Duodenal mucosa (tissue), 2 donors: Measurements from ENCODE around the gene DUSP10.

Experiments used
- H3K27ac ChIP-seq: one replicate; pipeline ENCODE4 v1.7.0; 2013; ENCODE audit warnings: low read depth, low read length
- H3K27me3 ChIP-seq, 2 donors: one replicate each; pipeline ENCODE4 v1.7.0; 2013; ENCODE audit warnings: low read length in 2 of 2, control low read depth in 1 of 2; ENCODE audit not compliant: insufficient read depth in 2 of 2, control insufficient read depth in 1 of 2
- H3K36me3 ChIP-seq, 2 donors: one replicate each; pipeline ENCODE4 v1.7.0; 2013; ENCODE audit warnings: low read length in 2 of 2, control low read depth in 1 of 2; ENCODE audit not compliant: insufficient read depth in 2 of 2, control insufficient read depth in 1 of 2
- H3K4me1 ChIP-seq, 2 donors: one replicate each; pipeline ENCODE4 v1.7.0; 2013; ENCODE audit warnings: low read length in 2 of 2, control low read depth in 1 of 2; ENCODE audit not compliant: insufficient read depth in 2 of 2, control insufficient read depth in 1 of 2
- H3K4me3 ChIP-seq, 2 donors: one replicate each; pipeline ENCODE4 v1.7.0; 2013; ENCODE audit warnings: low read length in 2 of 2, low read depth in 1 of 2
- H3K9ac ChIP-seq, 2 donors: one replicate each; pipeline ENCODE4 v1.7.0; 2013; ENCODE audit warnings: low read length in 2 of 2, low read depth in 1 of 2
- H3K9me3 ChIP-seq, 2 donors: one replicate each; pipeline ENCODE4 v1.7.0; 2013; ENCODE audit warnings: low read length in 2 of 2, control low read depth in 1 of 2; ENCODE audit not compliant: control insufficient read depth in 1 of 2

Gene DUSP10

DNA sequence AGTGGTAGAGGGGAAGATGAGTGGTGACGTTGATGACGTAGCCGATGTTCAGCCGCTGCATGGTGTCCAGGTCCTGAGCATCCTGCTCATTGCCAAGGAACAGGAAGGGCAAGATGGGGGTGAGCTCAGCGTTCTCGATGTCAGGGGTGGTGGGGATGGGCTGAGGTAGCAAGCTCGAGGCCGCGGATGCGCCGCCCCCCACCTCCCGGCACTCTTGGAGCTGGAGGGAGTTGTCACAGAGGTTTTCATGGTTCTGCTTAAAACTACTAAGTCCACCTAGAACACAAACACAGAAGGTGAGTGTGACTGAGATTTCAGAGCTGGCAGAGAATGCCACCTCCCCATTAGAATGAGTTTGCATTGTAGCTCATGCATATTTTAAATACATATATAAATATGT lies 35.7 kb downstream of the DUSP10 start:
- Histone ChIP-seq H3K36me3 (peaks cover 4 to 5% of the 10 kb centered on the region in 2 donors), H3K27ac (no peak overlapping the region), H3K9me3 (no peaks in the 10 kb centered on the region), H3K4me1 (peaks cover 17 to 21% of the 10 kb centered on the region in 2 donors), H3K9ac (no peak overlapping the region), H3K4me3 (no peak overlapping the region), H3K27me3 (no peaks in the 10 kb centered on the region)

DNA sequence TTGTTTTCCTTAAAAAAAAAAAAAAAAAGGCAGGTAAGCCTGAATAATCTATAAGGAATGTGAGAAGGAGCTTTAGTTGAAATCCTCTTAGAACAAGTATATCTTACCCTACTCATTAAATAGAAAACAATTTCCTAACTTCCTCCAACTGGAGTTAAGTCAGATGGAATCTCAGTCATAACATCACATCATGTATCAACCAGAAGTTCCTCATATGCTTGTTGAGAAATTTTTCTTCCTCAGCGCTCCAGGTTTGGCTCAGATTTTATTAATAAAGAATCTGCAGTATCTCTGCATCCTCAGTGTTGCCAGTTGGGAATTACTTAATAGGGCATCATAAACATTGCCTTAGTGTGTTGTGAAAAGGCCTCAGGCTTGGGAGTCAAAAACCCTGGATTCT lies 37.6 kb downstream of the DUSP10 start:
- no peak overlapping the region for H3K27ac ChIP-seq
- no peak overlapping the region for H3K4me3 ChIP-seq
- no peaks in the 10 kb centered on the region for H3K9me3 ChIP-seq
- no peak overlapping the region for H3K9ac ChIP-seq
- peaks cover 4 to 11% of the 10 kb centered on the region in 2 donors for H3K4me1 ChIP-seq
- peaks cover 4 to 5% of the 10 kb centered on the region in 2 donors for H3K36me3 ChIP-seq
- no peaks in the 10 kb centered on the region for H3K27me3 ChIP-seq

DNA sequence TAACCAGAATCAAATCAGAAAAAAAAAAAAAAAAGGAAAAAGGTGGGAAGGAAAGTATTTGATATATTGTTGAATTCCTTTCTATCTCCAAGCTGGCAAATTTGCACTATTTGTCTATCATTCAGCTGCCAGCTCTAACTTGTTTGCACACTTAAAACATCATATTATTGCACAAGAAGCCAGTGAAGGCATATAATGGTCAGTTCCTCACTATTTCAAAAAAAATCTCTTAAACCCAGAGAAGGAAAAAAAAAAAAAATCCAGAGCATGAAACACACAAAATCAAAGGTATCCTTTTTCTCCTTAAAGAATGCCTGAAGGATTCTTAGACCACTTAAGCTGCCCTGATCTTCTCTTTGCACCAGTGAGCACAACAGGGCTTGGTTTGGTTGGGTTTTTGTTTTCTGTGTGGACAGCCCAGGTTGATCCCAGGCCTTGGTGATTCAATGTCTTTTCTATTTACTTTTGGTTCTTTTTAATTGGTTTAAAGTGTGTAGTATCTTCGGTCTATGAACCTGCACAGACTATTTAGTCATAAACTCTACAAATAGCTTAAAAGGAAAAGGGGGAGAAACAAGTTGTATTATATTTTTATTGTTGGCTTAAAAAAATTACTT lies 40.2 kb downstream of the DUSP10 start:
- Histone ChIP-seq H3K27me3 (no peaks in the 10 kb centered on the region), H3K9ac (no peak overlapping the region), H3K36me3 (peaks cover 4 to 5% of the 10 kb centered on the region in 2 donors), H3K9me3 (no peaks in the 10 kb centered on the region), H3K4me1 (no peaks in the 10 kb centered on the region), H3K27ac (no peak overlapping the region), H3K4me3 (no peak overlapping the region)

DNA sequence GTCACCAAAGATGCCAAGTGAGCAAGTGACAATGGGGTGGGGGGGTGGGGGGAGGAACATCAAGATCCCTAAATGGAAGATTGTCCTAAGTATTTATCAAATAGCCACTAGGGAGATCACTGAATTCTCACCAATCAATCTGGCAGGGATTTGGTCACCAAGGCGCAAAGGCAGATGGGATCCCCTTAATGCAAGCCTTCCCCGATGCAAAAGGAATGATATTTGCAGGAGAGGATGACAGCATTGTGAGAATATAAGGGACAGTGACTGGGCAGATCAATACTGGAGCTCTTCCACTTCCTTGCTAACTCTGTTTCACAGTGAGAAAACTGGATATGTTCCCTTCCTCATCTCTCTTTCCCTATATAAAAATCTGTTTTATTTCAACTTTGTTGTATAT lies 40.9 kb downstream of the DUSP10 start:
- H3K27me3 ChIP-seq = no peaks in the 10 kb centered on the region
- H3K36me3 ChIP-seq = peaks cover 4 to 5% of the 10 kb centered on the region in 2 donors
- H3K4me3 ChIP-seq = no peak overlapping the region
- no peak overlapping the region for H3K27ac ChIP-seq
- H3K4me1 ChIP-seq = no peaks in the 10 kb centered on the region
- no peaks in the 10 kb centered on the region for H3K9me3 ChIP-seq
- H3K9ac ChIP-seq = no peak overlapping the region

DNA sequence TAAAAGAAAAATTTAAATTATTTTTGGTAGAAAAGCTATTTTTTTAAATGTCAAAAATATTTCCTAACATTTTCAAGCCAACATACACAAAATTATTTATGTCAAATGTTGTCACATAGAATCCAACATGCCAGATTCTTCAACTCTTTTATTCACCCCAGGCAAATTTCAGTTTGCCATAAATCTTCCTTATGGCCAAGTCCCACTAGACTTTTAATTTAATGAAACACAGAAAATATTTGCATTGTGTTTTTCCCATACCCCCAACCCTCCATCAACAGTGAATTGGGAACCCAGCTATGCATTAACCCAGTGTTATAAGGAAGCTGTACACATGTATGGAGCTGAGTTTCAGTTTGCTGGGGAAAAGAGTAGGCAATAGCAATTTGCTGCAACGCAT lies 41.4 kb downstream of the DUSP10 start:
- Histone ChIP-seq H3K9ac (no peak overlapping the region), H3K4me3 (no peak overlapping the region), H3K9me3 (no peaks in the 10 kb centered on the region), H3K36me3 (peaks cover 2% of the 10 kb centered on the region in 2 donors), H3K27ac (no peak overlapping the region), H3K4me1 (no peaks in the 10 kb centered on the region), H3K27me3 (no peaks in the 10 kb centered on the region)

DNA sequence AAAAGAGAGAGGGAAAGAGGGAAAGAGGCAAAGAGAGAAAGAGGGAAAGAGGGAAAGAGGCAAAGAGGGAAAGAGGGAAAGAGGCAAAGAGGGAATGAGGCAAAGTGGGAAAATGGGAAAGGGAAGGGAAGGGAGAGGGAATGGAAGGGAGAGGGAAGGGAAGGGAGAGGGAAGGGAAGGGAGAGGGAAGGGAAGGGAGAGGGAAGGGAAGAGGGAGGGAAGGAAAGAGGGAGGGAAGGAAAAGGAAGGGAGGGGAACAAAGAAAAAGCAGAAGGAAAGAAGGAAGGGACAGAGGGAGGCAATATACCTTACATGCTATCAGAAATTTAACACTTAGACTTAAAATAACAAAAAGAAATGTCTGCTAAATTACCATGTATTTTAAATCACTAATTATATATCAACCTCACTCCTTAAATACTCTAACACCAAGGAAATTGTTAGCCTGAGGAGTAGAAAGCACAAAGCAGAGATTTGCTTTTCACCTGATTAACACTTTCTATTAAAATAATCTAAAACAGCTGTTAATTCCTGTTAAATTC lies 41.8 kb downstream of the DUSP10 start:
- H3K9me3 ChIP-seq = no peaks in the 10 kb centered on the region
- no peaks in the 10 kb centered on the region for H3K36me3 ChIP-seq
- H3K4me3 ChIP-seq = no peak overlapping the region
- H3K27me3 ChIP-seq = no peaks in the 10 kb centered on the region
- H3K27ac ChIP-seq = no peak overlapping the region
- H3K4me1 ChIP-seq = no peaks in the 10 kb centered on the region
- H3K9ac ChIP-seq = no peak overlapping the region

DNA sequence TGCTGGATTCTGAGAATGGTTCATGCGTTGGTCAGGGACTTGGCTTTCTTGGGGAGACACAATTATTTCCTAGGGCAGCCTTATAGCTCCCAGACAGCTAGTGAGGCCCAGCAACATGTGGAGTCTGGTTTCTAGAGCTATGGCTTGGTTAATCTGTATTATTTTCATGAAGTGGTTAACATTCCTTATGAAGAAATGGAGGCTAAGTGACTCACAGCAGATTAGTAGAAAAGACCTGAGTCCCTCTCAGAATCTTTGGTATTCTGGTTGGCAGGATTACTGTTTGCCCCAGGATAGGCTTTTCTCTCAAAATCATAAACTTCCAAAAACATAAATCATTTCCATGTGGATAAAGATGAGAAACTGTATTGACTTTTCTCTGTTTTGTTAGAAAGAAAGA lies 42.3 kb downstream of the DUSP10 start:
- Histone ChIP-seq H3K27ac (no peak overlapping the region), H3K36me3 (no peaks in the 10 kb centered on the region), H3K4me1 (no peaks in the 10 kb centered on the region), H3K27me3 (no peaks in the 10 kb centered on the region), H3K4me3 (no peak overlapping the region), H3K9ac (no peak overlapping the region), H3K9me3 (no peaks in the 10 kb centered on the region)

DNA sequence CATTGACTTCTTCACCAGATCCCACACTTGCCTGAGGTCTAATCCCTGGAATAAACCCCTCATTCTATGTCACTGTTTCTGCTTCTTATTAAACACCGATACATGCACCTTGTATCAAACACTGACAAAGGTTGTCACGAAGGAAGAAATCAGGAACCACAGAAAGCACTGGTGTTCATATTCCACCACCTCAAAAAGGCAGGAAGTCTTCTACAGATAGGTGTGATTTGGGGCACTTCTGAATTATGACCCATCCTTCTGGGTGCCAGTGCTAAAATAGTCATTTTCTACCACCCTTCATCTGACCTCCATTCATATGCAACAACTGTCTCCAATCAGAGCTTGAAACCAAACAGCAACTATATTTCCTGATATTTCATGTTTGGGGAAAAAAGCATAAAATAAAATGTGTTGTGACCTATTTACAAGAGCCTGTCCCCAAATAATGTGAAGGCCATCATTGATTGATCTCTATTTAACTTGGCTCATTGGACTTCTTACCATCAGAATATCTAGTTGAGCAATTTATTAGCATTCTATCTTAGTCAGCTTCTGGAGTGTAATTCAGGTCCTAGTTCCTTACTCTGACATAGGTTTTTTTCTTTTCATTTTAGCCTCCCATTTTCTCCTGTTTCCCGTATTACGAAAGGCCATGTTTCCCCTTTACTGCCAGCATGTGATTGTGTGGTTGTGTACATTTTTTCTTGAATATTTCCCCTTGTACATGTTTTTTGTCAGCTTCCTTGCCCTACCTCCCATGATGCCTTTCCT lies 43.1 kb downstream of the DUSP10 start:
- H3K4me3 ChIP-seq = no peak overlapping the region
- H3K27ac ChIP-seq = no peak overlapping the region
- H3K4me1 ChIP-seq = no peaks in the 10 kb centered on the region
- no peaks in the 10 kb centered on the region for H3K9me3 ChIP-seq
- H3K27me3 ChIP-seq = no peaks in the 10 kb centered on the region
- H3K9ac ChIP-seq = no peak overlapping the region
- H3K36me3 ChIP-seq = no peaks in the 10 kb centered on the region

DNA sequence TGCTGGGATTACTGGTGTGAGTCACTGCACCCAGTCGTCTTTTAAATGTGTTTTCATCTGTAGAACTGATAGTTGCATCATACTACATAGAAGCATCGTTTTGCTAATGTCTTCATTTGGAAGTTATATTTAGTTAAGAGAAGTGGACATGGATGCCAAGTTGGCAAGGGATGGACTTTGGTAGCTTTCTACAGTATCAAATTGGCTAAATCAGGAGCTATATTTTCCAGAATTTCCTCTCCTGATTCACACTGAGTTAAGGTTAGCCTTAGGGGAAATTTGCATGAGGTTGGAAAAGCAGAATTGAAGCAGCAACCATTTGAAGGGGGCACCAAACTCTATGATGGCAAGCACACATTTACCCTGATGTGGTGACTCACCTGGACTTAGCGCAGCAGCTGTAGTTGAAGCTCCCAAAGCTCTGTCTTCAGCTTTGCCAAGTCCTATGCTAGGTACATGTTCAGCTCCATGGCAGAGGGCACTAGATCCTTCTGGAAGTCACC lies 43.9 kb downstream of the DUSP10 start:
- Histone ChIP-seq H3K4me3 (no peak overlapping the region), H3K27ac (no peak overlapping the region), H3K4me1 (no peaks in the 10 kb centered on the region), H3K36me3 (no peaks in the 10 kb centered on the region), H3K27me3 (no peaks in the 10 kb centered on the region), H3K9me3 (no peaks in the 10 kb centered on the region), H3K9ac (no peak overlapping the region)

DNA sequence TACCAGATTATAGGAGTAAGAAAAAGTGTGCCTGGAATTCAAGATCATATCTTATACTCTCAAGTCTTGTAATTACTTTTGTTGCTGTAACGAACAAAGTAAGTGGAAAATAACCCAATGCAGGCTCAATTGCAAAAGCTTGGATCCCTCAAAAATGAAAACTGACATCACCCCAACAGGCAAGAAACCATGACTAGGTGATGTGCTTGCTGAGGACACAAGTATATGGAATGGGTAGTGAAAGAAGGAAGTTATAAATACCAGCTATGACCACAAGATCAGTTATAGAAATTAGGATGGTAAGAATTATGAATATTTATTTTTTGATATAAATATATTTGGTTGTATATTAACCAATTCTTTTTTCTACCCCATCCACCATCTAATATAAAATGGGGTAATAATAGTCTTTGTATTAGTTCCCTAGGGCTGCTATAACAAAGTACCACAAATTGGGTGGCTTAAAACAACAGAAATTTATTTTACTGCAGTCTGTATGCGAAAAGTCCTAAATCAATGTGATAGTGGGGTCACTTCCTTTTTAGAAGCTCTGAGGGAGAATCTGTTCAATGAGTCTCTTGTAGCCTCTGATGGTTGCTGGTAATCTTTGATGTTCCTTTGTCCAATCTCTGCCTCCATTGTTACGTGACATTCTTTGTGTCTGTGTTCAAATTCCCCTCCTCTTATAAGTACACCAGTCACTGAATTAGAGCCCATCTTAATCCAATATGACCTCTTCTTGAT lies 45.0 kb downstream of the DUSP10 start:
- Histone ChIP-seq H3K4me3 (no peak overlapping the region), H3K36me3 (no peaks in the 10 kb centered on the region), H3K27ac (no peak overlapping the region), H3K9ac (no peak overlapping the region), H3K4me1 (no peaks in the 10 kb centered on the region), H3K27me3 (no peaks in the 10 kb centered on the region), H3K9me3 (no peaks in the 10 kb centered on the region)
